Measurements from ENCODE around the gene GTPBP1. TPM values are rescaled to one million over a fixed set of nuclear protein-coding genes. Genes with fewer than 3 reads are reported as not detected.

Gene GTPBP1
- total and polyA plus RNA-seq, 2 of the 13 experiments (the other 11 are each of a cell fraction or from before 2014, with no cell fraction given): 22.3 to 27.0 TPM

- TF ChIP-seq ZNF646 (CRISPR knock-in tag; IDR thresholded peaks at IDR 0.05): no peak
- TF ChIP-seq RXRB (CRISPR knock-in tag; IDR thresholded peaks at IDR 0.05; ENCODE audit: borderline replicate concordance): no peak
- TF ChIP-seq ZNF792 (CRISPR knock-in tag; IDR thresholded peaks at IDR 0.05): peak; percentile 97
- TF ChIP-seq ZSCAN9 (CRISPR knock-in tag; IDR thresholded peaks at IDR 0.05; ENCODE audit: borderline replicate concordance): 0 out of 2 replicates have a peak, but pooled peaks have one; percentile 12
- TF ChIP-seq ZNF10 (CRISPR knock-in tag; IDR thresholded peaks at IDR 0.05; ENCODE audit: borderline replicate concordance, low read depth): no peak
- TF ChIP-seq, protein P1, sequence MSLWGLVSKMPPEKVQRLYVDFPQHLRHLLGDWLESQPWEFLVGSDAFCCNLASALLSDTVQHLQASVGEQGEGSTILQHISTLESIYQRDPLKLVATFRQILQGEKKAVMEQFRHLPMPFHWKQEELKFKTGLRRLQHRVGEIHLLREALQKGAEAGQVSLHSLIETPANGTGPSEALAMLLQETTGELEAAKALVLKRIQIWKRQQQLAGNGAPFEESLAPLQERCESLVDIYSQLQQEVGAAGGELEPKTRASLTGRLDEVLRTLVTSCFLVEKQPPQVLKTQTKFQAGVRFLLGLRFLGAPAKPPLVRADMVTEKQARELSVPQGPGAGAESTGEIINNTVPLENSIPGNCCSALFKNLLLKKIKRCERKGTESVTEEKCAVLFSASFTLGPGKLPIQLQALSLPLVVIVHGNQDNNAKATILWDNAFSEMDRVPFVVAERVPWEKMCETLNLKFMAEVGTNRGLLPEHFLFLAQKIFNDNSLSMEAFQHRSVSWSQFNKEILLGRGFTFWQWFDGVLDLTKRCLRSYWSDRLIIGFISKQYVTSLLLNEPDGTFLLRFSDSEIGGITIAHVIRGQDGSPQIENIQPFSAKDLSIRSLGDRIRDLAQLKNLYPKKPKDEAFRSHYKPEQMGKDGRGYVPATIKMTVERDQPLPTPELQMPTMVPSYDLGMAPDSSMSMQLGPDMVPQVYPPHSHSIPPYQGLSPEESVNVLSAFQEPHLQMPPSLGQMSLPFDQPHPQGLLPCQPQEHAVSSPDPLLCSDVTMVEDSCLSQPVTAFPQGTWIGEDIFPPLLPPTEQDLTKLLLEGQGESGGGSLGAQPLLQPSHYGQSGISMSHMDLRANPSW (CRISPR knock-in tag; IDR thresholded peaks at IDR 0.05; ENCODE audit: borderline replicate concordance): no peak
- TF ChIP-seq HNRNPL (IDR thresholded peaks at IDR 0.05; ENCODE audit: low read depth, low read length): no peak
- no peak for TF ChIP-seq ZNF264 (CRISPR knock-in tag; IDR thresholded peaks at IDR 0.05)
- no peak for TF ChIP-seq ERF (CRISPR knock-in tag; IDR thresholded peaks at IDR 0.05)
- TF ChIP-seq, protein P2, sequence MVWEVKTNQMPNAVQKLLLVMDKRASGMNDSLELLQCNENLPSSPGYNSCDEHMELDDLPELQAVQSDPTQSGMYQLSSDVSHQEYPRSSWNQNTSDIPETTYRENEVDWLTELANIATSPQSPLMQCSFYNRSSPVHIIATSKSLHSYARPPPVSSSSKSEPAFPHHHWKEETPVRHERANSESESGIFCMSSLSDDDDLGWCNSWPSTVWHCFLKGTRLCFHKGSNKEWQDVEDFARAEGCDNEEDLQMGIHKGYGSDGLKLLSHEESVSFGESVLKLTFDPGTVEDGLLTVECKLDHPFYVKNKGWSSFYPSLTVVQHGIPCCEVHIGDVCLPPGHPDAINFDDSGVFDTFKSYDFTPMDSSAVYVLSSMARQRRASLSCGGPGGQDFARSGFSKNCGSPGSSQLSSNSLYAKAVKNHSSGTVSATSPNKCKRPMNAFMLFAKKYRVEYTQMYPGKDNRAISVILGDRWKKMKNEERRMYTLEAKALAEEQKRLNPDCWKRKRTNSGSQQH (CRISPR knock-in tag; IDR thresholded peaks at IDR 0.05; ENCODE audit: low read depth): 0 out of 2 replicates have a peak, but pooled peaks have one; percentile 26
- 0 out of 2 replicates have a peak, but pooled peaks have one; percentile 9 for TF ChIP-seq SP5 (CRISPR knock-in tag; IDR thresholded peaks at IDR 0.05; ENCODE audit: borderline replicate concordance, low read depth)
- TF ChIP-seq, protein P3, sequence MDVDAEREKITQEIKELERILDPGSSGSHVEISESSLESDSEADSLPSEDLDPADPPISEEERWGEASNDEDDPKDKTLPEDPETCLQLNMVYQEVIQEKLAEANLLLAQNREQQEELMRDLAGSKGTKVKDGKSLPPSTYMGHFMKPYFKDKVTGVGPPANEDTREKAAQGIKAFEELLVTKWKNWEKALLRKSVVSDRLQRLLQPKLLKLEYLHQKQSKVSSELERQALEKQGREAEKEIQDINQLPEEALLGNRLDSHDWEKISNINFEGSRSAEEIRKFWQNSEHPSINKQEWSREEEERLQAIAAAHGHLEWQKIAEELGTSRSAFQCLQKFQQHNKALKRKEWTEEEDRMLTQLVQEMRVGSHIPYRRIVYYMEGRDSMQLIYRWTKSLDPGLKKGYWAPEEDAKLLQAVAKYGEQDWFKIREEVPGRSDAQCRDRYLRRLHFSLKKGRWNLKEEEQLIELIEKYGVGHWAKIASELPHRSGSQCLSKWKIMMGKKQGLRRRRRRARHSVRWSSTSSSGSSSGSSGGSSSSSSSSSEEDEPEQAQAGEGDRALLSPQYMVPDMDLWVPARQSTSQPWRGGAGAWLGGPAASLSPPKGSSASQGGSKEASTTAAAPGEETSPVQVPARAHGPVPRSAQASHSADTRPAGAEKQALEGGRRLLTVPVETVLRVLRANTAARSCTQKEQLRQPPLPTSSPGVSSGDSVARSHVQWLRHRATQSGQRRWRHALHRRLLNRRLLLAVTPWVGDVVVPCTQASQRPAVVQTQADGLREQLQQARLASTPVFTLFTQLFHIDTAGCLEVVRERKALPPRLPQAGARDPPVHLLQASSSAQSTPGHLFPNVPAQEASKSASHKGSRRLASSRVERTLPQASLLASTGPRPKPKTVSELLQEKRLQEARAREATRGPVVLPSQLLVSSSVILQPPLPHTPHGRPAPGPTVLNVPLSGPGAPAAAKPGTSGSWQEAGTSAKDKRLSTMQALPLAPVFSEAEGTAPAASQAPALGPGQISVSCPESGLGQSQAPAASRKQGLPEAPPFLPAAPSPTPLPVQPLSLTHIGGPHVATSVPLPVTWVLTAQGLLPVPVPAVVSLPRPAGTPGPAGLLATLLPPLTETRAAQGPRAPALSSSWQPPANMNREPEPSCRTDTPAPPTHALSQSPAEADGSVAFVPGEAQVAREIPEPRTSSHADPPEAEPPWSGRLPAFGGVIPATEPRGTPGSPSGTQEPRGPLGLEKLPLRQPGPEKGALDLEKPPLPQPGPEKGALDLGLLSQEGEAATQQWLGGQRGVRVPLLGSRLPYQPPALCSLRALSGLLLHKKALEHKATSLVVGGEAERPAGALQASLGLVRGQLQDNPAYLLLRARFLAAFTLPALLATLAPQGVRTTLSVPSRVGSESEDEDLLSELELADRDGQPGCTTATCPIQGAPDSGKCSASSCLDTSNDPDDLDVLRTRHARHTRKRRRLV (CRISPR knock-in tag; IDR thresholded peaks at IDR 0.05): 0 out of 2 replicates have a peak, but pooled peaks have one; percentile 43
Measured at GRCh38 chr22:38705235-38706100, at the start of gene GTPBP1 (continued).
